GM15510 (cell line): ENCODE measurements around the gene NUDT22.
A peak's percentile ranks its signal among the peaks of the same experiment; 100 is the strongest.

Experiments
- POLR2A ChIP-seq: IDR thresholded peaks from 3 replicates; pipeline ENCODE4 v1.6.1; 2011; ENCODE audit warnings: borderline replicate concordance; ENCODE audit not compliant: insufficient read length; ENCODE audit errors: extremely low read depth

Gene NUDT22

GRCh38 chr11:64232182-64232966, 6.3 kb downstream of the NUDT22 start:
- TF ChIP-seq POLR2A = no peak

- TF ChIP-seq POLR2A = no peak
Observed at GRCh38 chr11:64232967-64233315, 6.9 kb downstream of the NUDT22 start.

GRCh38 chr11:64233913-64234586, 8.0 kb downstream of the NUDT22 start, which contains the start of gene VEGFB:
TSS of gene VEGFB (plus strand) at chr11:64234584. CDS start at chr11:64234834, 250 bp downstream.
- TF ChIP-seq POLR2A = peak; percentile 39

GRCh38 chr11:64234647-64235379, 8.7 kb downstream of the NUDT22 start:
- TF ChIP-seq POLR2A = peak; percentile 44

- no peak for TF ChIP-seq POLR2A
Observed at GRCh38 chr11:64235437-64236161, 9.5 kb downstream of the NUDT22 start.

- no peak for TF ChIP-seq POLR2A
Observed at GRCh38 chr11:64237484-64237951, 11.4 kb downstream of the NUDT22 start.

GRCh38 chr11:64238076-64238475, 12.0 kb downstream of the NUDT22 start:
- TF ChIP-seq POLR2A = no peak

GRCh38 chr11:64238999-64239398, 12.9 kb downstream of the NUDT22 start:
- TF ChIP-seq POLR2A = no peak

- no peak for TF ChIP-seq POLR2A
Observed at GRCh38 chr11:64239662-64240434, 13.8 kb downstream of the NUDT22 start.

- peak; percentile 92 for TF ChIP-seq POLR2A
Observed at GRCh38 chr11:64240435-64241240, 14.6 kb downstream of the NUDT22 start, which contains the start of gene FKBP2. TSS of gene FKBP2 (plus strand) at chr11:64241095. CDS start at chr11:64242388, 1,293 bp downstream.

- TF ChIP-seq POLR2A = no peak
Observed at GRCh38 chr11:64241241-64241490, 15.1 kb downstream of the NUDT22 start.

GRCh38 chr11:64241491-64242374, 15.7 kb downstream of the NUDT22 start:
- peak; percentile 70 for TF ChIP-seq POLR2A
